ENCODE measurements around the gene INF2. TPM values are rescaled to one million over a fixed set of nuclear protein-coding genes. Genes with fewer than 3 reads are reported as not detected.
"Not testable (repeated sequence)": the region's sequence is repeated elsewhere in the genome, so short reads cannot be mapped to it uniquely, and the experiment has no call there.

The INF2 gene
- total RNA-seq, 1 donor from 2014 or later = 7.8 TPM

DNA sequence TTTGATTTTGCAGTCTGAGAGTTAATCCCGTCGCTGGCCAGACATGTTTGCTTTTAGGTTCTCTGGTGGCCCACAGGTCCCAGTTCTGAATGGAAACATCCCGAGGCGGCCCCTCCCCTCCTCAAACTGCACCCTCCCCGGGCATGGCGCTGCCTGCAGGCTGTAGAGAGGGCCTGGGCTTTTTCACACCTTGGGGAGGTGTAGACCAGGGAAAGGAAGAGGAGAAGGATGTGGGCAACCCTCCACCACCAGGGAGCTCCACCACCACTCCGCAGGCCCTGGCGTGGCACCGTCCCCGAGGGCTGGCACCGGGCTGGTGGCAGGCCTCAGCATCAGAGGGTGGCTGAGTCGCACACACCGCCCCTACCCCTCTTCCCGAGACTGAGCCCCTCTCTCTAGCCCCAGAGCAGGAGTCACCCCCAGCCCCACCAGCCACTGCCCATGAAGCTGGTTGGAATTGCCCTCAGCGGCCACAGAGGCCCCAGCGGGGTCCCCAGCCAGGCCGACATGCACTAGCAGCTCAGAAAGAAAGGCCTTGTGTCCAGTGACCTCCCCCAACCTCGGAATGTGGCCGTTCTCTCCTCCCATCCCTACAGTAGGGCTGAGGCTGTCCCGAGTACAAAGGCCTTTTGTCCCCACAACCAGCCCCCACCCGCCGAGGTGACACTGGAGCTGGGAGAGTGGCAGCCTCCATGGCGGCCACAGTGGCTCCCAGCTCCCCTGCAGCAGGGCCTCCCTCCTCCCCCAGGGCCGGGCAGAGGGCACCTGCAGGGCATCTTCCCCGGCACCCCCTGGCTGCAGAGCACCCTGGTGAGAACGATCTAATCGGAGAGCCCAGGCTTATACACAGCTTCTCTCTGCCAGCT lies 23.5 kb upstream of the INF2 start:
- no peak for TF ChIP-seq EZH2 (IDR thresholded peaks at IDR 0.05)
- TF ChIP-seq, protein P1, sequence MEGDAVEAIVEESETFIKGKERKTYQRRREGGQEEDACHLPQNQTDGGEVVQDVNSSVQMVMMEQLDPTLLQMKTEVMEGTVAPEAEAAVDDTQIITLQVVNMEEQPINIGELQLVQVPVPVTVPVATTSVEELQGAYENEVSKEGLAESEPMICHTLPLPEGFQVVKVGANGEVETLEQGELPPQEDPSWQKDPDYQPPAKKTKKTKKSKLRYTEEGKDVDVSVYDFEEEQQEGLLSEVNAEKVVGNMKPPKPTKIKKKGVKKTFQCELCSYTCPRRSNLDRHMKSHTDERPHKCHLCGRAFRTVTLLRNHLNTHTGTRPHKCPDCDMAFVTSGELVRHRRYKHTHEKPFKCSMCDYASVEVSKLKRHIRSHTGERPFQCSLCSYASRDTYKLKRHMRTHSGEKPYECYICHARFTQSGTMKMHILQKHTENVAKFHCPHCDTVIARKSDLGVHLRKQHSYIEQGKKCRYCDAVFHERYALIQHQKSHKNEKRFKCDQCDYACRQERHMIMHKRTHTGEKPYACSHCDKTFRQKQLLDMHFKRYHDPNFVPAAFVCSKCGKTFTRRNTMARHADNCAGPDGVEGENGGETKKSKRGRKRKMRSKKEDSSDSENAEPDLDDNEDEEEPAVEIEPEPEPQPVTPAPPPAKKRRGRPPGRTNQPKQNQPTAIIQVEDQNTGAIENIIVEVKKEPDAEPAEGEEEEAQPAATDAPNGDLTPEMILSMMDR (IDR thresholded peaks at IDR 0.05) = peak; percentile 33
- no peak for TF ChIP-seq EZH2phosphoT487 (IDR thresholded peaks at IDR 0.05)
- Mint-ChIP-seq H3K9me3 (peaks cover 17% of the 10 kb centered on the region), H3K4me3 (peak overlapping the region; percentile 38), H3K27ac (peak overlapping the region; percentile 99), H3K27me3 (ENCODE audit: insufficient read depth, low read depth) (peaks cover 18% of the 10 kb centered on the region), H3K4me1 (peaks cover 29% of the 10 kb centered on the region), H3K36me3 (peaks cover 6% of the 10 kb centered on the region)
- H3K4me1 ChIP-seq = peaks cover 18% of the 10 kb centered on the region
- no peak overlapping the region for H3K4me3 ChIP-seq
- peak overlapping the region; percentile 86 for H3K27ac ChIP-seq
- no peaks in the 10 kb centered on the region for H3K36me3 ChIP-seq
- no peaks in the 10 kb centered on the region for H4K20me1 ChIP-seq (ENCODE audit: low read depth)
- peak overlapping the region; percentile 66 for H3K4me2 ChIP-seq
- H3K9me3 ChIP-seq (ENCODE audit: low read depth) = no peaks in the 10 kb centered on the region
- H3K27me3 ChIP-seq = no peaks in the 10 kb centered on the region
- no peak overlapping the region for H2AFZ ChIP-seq (replicated peaks)
- no peak overlapping the region for H3K9ac ChIP-seq
- DNase-seq (ENCODE audit: low spot score) = peak; percentile 95
- no peaks in the 10 kb centered on the region for H3K79me2 ChIP-seq (ENCODE audit: low read depth)
- peaks cover 36% of the 10 kb centered on the region for H3F3A ChIP-seq (ENCODE audit: low read depth)

DNA sequence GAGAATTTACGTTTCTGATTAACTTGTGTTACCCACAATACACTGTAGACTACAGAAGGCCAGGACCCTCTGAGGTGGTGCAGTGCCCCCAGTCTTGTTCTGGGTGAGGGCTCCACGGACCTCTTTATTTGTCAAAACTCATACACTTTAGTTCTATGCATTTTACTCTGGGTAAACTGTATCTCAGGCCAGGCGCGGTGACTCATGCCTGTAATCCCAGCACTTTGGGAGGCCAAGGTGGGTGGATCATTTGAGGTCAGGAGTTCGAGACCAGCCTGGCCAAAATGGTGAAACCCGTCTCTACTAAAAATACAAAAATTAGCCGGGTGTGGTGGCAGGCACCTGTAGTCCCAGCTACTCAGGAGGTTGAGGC lies 22.9 kb upstream of the INF2 start:
- Mint-ChIP-seq H3K9me3 (peaks cover 17% of the 10 kb centered on the region), H3K4me3 (peak overlapping the region; percentile 33), H3K27me3 (ENCODE audit: insufficient read depth, low read depth) (peaks cover 14% of the 10 kb centered on the region), H3K27ac (peak overlapping the region; percentile 99), H3K4me1 (peaks cover 29% of the 10 kb centered on the region)
- not testable (repeated sequence) for H3K27me3 ChIP-seq; H3K9me3 ChIP-seq (ENCODE audit: low read depth); H3K9ac ChIP-seq; H3K36me3 Mint-ChIP-seq; DNase-seq (ENCODE audit: low spot score); H2AFZ ChIP-seq (replicated peaks); H3K79me2 ChIP-seq (ENCODE audit: low read depth); H3K4me3 ChIP-seq; H3K36me3 ChIP-seq; H4K20me1 ChIP-seq (ENCODE audit: low read depth)
- H3F3A ChIP-seq (ENCODE audit: low read depth) = peaks cover 36% of the 10 kb centered on the region
- peaks cover 18% of the 10 kb centered on the region for H3K4me1 ChIP-seq
- peak overlapping the region; percentile 86 for H3K27ac ChIP-seq
- peak overlapping the region; percentile 66 for H3K4me2 ChIP-seq

DNA sequence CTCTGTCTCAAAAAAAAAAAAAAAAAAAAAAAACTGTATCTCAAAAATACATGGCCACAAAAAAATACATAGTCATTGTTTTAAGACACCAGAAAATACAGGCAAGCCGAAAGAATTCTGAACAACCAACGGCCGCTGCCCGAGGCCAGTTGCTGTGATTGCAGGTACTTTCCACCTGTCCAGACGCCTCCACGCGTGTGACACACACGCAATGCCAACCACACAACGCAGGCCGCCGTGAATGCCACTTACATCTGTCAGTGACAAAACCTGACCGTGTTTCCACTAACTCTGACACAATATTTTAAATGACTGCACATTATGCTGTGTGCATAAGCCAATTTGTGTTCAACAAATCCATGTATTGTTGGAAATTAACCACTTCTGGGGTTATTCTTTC lies 22.4 kb upstream of the INF2 start:
- H3F3A ChIP-seq (ENCODE audit: low read depth) = peaks cover 36% of the 10 kb centered on the region
- no peaks in the 10 kb centered on the region for H3K9me3 ChIP-seq (ENCODE audit: low read depth)
- H2AFZ ChIP-seq (replicated peaks) = no peak overlapping the region
- H3K4me3 Mint-ChIP-seq = peak overlapping the region; percentile 35
- H3K27ac Mint-ChIP-seq = peak overlapping the region; percentile 57
- no peaks in the 10 kb centered on the region for H3K27me3 ChIP-seq
- peaks cover 18% of the 10 kb centered on the region for H3K4me1 ChIP-seq
- no peaks in the 10 kb centered on the region for H3K36me3 ChIP-seq
- DNase-seq (ENCODE audit: low spot score) = no peak
- H3K4me1 Mint-ChIP-seq = peaks cover 29% of the 10 kb centered on the region
- H4K20me1 ChIP-seq (ENCODE audit: low read depth) = no peaks in the 10 kb centered on the region
- H3K4me2 ChIP-seq = no peak overlapping the region
- H3K27me3 Mint-ChIP-seq (ENCODE audit: insufficient read depth, low read depth) = peaks cover 14% of the 10 kb centered on the region
- peak overlapping the region; percentile 29 for H3K27ac ChIP-seq
- H3K4me3 ChIP-seq = no peak overlapping the region
- H3K9ac ChIP-seq = no peak overlapping the region
- peaks cover 15% of the 10 kb centered on the region for H3K9me3 Mint-ChIP-seq
- H3K79me2 ChIP-seq (ENCODE audit: low read depth) = no peaks in the 10 kb centered on the region
- TF ChIP-seq, protein P1 (IDR thresholded peaks at IDR 0.05) = no peak
- no peak for TF ChIP-seq EZH2phosphoT487 (IDR thresholded peaks at IDR 0.05)
- no peak for TF ChIP-seq EZH2 (IDR thresholded peaks at IDR 0.05)
- peaks cover 6% of the 10 kb centered on the region for H3K36me3 Mint-ChIP-seq

DNA sequence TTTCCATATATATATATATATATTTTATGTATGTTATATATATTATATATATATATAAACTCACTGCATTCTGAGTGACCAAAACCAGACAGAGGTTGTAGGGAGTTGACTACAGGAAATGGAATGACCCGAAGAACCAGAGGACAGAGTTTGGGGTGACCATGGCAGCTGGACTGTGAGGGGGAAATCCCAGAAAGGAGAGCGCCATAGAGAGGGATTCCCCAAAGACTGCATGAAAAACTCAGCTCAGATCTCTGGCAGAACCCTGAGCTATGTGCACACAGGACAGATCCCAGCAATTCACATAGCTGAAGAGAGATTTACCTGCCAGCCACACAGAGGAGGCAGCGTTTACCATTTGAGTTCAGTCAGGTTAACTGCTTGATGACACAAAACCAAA lies 19.7 kb upstream of the INF2 start:
- H3K9me3 Mint-ChIP-seq = peaks cover 14% of the 10 kb centered on the region
- Histone ChIP-seq H3K9me3 (ENCODE audit: low read depth) (no peaks in the 10 kb centered on the region), H3K4me3 (no peak overlapping the region), H3K9ac (no peak overlapping the region), H3K4me1 (peaks cover 18% of the 10 kb centered on the region), H3K4me2 (no peak overlapping the region), H2AFZ (replicated peaks) (peak overlapping the region; percentile 10), H3K27ac (no peak overlapping the region), H4K20me1 (ENCODE audit: low read depth) (no peaks in the 10 kb centered on the region), H3K27me3 (no peaks in the 10 kb centered on the region), H3K36me3 (no peaks in the 10 kb centered on the region), H3F3A (ENCODE audit: low read depth) (peaks cover 39% of the 10 kb centered on the region), H3K79me2 (ENCODE audit: low read depth) (no peaks in the 10 kb centered on the region)
- TF ChIP-seq EZH2 (IDR thresholded peaks at IDR 0.05) (no peak), EZH2phosphoT487 (IDR thresholded peaks at IDR 0.05) (no peak)
- TF ChIP-seq, protein P1 (IDR thresholded peaks at IDR 0.05) = no peak
- no peak overlapping the region for H3K4me3 Mint-ChIP-seq
- H3K36me3 Mint-ChIP-seq = peaks cover 7% of the 10 kb centered on the region
- H3K4me1 Mint-ChIP-seq = peaks cover 25% of the 10 kb centered on the region
- DNase-seq (ENCODE audit: low spot score) = no peak
- H3K27me3 Mint-ChIP-seq (ENCODE audit: insufficient read depth, low read depth) = peaks cover 12% of the 10 kb centered on the region
- no peak overlapping the region for H3K27ac Mint-ChIP-seq

DNA sequence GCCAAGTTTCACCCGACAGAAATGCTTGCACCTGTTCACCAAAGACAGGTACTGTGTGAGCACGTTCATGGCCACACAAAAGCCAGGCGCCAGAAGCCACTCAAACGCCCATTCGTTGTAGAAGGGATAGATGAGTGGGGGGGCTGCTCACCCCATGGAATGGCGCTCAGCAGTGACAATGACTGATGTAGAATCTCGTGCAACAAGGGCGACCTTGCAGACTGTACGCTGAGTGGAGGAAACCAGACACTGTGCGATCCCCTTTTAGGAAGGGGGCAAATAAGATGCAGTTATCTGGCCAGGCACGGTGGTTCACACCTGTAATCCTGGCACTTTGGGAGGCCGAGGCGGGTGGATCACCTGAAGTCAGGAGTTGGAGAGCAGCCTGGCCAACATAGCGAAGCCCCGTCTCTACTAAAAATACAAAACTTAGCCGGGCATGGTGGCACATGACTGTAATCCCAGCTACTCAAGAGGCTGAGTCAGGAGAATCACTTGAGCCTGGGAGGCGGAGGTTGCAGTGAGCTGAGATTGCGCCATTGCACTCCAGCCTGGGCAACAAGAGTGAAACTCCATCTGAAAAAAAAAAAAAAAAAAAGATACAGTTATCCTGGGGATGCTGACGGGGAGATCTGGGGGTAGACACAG lies 18.0 kb upstream of the INF2 start:
- not testable (repeated sequence) for H3K4me1 Mint-ChIP-seq

More for the DNA sequence above, 18.0 kb upstream of the INF2 start:
- not testable (repeated sequence) for H3K27me3 ChIP-seq; H2AFZ ChIP-seq (replicated peaks); H3K9ac ChIP-seq; H3K9me3 ChIP-seq (ENCODE audit: low read depth); H3K4me1 ChIP-seq; H4K20me1 ChIP-seq (ENCODE audit: low read depth); H3K27me3 Mint-ChIP-seq (ENCODE audit: insufficient read depth, low read depth); H3K27ac Mint-ChIP-seq; H3K4me3 Mint-ChIP-seq; H3K79me2 ChIP-seq (ENCODE audit: low read depth); H3K27ac ChIP-seq; H3K36me3 ChIP-seq; H3K4me3 ChIP-seq; H3K36me3 Mint-ChIP-seq; H3K9me3 Mint-ChIP-seq; H3K4me2 ChIP-seq; DNase-seq (ENCODE audit: low spot score)
- H3F3A ChIP-seq (ENCODE audit: low read depth) = peaks cover 26% of the 10 kb centered on the region

Measured in neural progenitor cell (in vitro differentiated cells).